OCI-LY1 (cell line): Measurements from ENCODE around the gene CASP6.

Experiments
- H2AFZ ChIP-seq: fragments of 200-600 bp; sonication (generic), shearing (Covaris generic); 2 replicates; pipeline ENCODE4 v1.6.0; 2014; ENCODE audit warnings: antibody characterized with exemption, mild to moderate bottlenecking, low read length
- H3F3A ChIP-seq: fragments of 200-600 bp; sonication (generic), shearing (Covaris generic); 2 replicates; pipeline ENCODE4 v1.6.0; 2014; ENCODE audit warnings: mild to moderate bottlenecking, antibody characterized with exemption, low read length, moderate library complexity; ENCODE audit not compliant: insufficient read depth
- H3K27ac ChIP-seq: fragments of 200-600 bp; sonication (generic); 2 replicates; pipeline ENCODE4 v1.5.1; 2014; ENCODE audit warnings: low read length, mixed run types, mild to moderate bottlenecking, low read depth; ENCODE audit not compliant: poor library complexity, severe bottlenecking
- H3K27me3 ChIP-seq: fragments of 200-600 bp; sonication (generic); 2 replicates; pipeline ENCODE4 v1.6.0; 2014; ENCODE audit warnings: antibody characterized with exemption, mild to moderate bottlenecking, low read length, moderate library complexity; ENCODE audit not compliant: insufficient read depth
- H3K36me3 ChIP-seq: fragments of 200-600 bp; sonication (generic); 2 replicates; pipeline ENCODE4 v1.6.1; 2014; ENCODE audit warnings: mild to moderate bottlenecking, antibody characterized with exemption, low read length, moderate library complexity, mixed read lengths; ENCODE audit not compliant: insufficient read depth
- H3K4me1 ChIP-seq: fragments of 200-600 bp; sonication (generic); 2 replicates; pipeline ENCODE4 v1.5.1; 2014; ENCODE audit warnings: mild to moderate bottlenecking, low read length, moderate library complexity; ENCODE audit not compliant: insufficient read depth, severe bottlenecking
- H3K4me2 ChIP-seq: fragments of 200-600 bp; sonication (generic), shearing (Covaris generic); 2 replicates; pipeline ENCODE4 v1.6.1; 2014; ENCODE audit warnings: low read length
- H3K4me3 ChIP-seq: fragments of 200-600 bp; sonication (generic); 2 replicates; pipeline ENCODE4 v1.5.1; 2014; ENCODE audit warnings: low read length, low read depth, mild to moderate bottlenecking, mixed read lengths; ENCODE audit not compliant: poor library complexity, severe bottlenecking
- H3K79me2 ChIP-seq: fragments of 200-600 bp; shearing (Covaris generic); 2 replicates; pipeline ENCODE4 v1.6.1; 2016; ENCODE audit warnings: mixed run types, low read length, mixed read lengths; ENCODE audit not compliant: insufficient read depth
- H3K9ac ChIP-seq: fragments of 200-600 bp; sonication (generic), shearing (Covaris generic); 2 replicates; pipeline ENCODE4 v1.6.1; 2014; ENCODE audit warnings: mild to moderate bottlenecking, low read length, mixed read lengths
- H3K9me2 ChIP-seq: fragments of 200-600 bp; sonication (generic), shearing (Covaris generic); 2 replicates; pipeline ENCODE4 v1.6.1; 2014; ENCODE audit warnings: low read depth, mild to moderate bottlenecking, low read length, mixed read lengths
- H3K9me3 ChIP-seq: fragments of 200-600 bp; shearing (Covaris generic); 2 replicates; pipeline ENCODE4 v1.6.1; 2014; ENCODE audit warnings: low read length, mixed read lengths
- H4K20me1 ChIP-seq: fragments of 200-600 bp; sonication (generic), shearing (Covaris generic); 2 replicates; pipeline ENCODE4 v1.6.0; 2016; ENCODE audit warnings: mild to moderate bottlenecking, low read length; ENCODE audit not compliant: insufficient read depth
- CTCF ChIP-seq: fragments of 200-600 bp; sonication (generic), shearing (Covaris generic); IDR thresholded peaks from 2 replicates; pipeline ENCODE4 v1.5.1; 2017; ENCODE audit warnings: mild to moderate bottlenecking, antibody characterized with exemption, low read length, moderate library complexity, mixed read lengths
- EZH2 ChIP-seq: fragments of 200-600 bp; sonication (generic), shearing (Covaris generic); IDR thresholded peaks from 2 replicates; pipeline ENCODE4 v1.8.0; 2017; ENCODE audit warnings: borderline replicate concordance, mixed run types, mild to moderate bottlenecking, antibody characterized with exemption, low read length, moderate library complexity, mixed read lengths

The CASP6 gene

GRCh38 chr4:109676886-109677285 lies 26.4 kb downstream of the CASP6 start:
- Histone ChIP-seq H3K9me3 (no peaks in the 10 kb centered on the region), H3K79me2 (no peaks in the 10 kb centered on the region), H4K20me1 (no peaks in the 10 kb centered on the region), H3F3A (no peaks in the 10 kb centered on the region), H2AFZ (no peak overlapping the region), H3K4me1 (no peaks in the 10 kb centered on the region), H3K36me3 (peaks cover 36% of the 10 kb centered on the region), H3K27me3 (no peaks in the 10 kb centered on the region), H3K4me2 (no peak overlapping the region), H3K9me2 (no peaks in the 10 kb centered on the region), H3K27ac (no peak overlapping the region), H3K4me3 (no peak overlapping the region), H3K9ac (no peak overlapping the region)
- TF ChIP-seq EZH2, result no peak
- no peak for TF ChIP-seq CTCF

GRCh38 chr4:109675843-109676242 lies 27.4 kb downstream of the CASP6 start:
- no peak overlapping the region for H3K27ac ChIP-seq
- no peaks in the 10 kb centered on the region for H3K27me3 ChIP-seq
- peaks cover 45% of the 10 kb centered on the region for H3K36me3 ChIP-seq
- H3F3A ChIP-seq, result no peaks in the 10 kb centered on the region
- no peaks in the 10 kb centered on the region for H3K79me2 ChIP-seq
- H3K9ac ChIP-seq, result no peak overlapping the region
- H3K9me2 ChIP-seq, result no peaks in the 10 kb centered on the region
- no peak overlapping the region for H2AFZ ChIP-seq
- no peak overlapping the region for H3K4me2 ChIP-seq
- H4K20me1 ChIP-seq, result no peaks in the 10 kb centered on the region
- H3K4me3 ChIP-seq, result no peak overlapping the region
- no peak for TF ChIP-seq CTCF
- no peak for TF ChIP-seq EZH2
- H3K9me3 ChIP-seq, result peaks cover 8% of the 10 kb centered on the region; the same call in 1 of the 2 replicates
- H3K4me1 ChIP-seq, result no peaks in the 10 kb centered on the region

GRCh38 chr4:109675181-109675580 lies 28.1 kb downstream of the CASP6 start:
- no peak for TF ChIP-seq EZH2
- no peak for TF ChIP-seq CTCF
- no peak overlapping the region for H3K27ac ChIP-seq
- H3K9ac ChIP-seq, result no peak overlapping the region
- no peaks in the 10 kb centered on the region for H3F3A ChIP-seq
- peaks cover 10% of the 10 kb centered on the region; the same call in 1 of the 2 replicates for H3K9me3 ChIP-seq
- H2AFZ ChIP-seq, result no peak overlapping the region
- H3K4me1 ChIP-seq, result no peaks in the 10 kb centered on the region
- no peak overlapping the region for H3K4me2 ChIP-seq
- no peaks in the 10 kb centered on the region for H4K20me1 ChIP-seq
- H3K79me2 ChIP-seq, result no peaks in the 10 kb centered on the region
- no peaks in the 10 kb centered on the region for H3K27me3 ChIP-seq
- H3K4me3 ChIP-seq, result no peak overlapping the region
- peaks cover 46% of the 10 kb centered on the region for H3K36me3 ChIP-seq
- no peaks in the 10 kb centered on the region for H3K9me2 ChIP-seq
